Skeletal muscle cell (primary cell): Measurements from ENCODE around the gene GALK1.
A peak's percentile ranks its signal among the peaks of the same experiment; 100 is the strongest.

Source experiments
- DNase-seq: peaks from one replicate; pipeline ENCODE4 v3.0.0-alpha.2; 2010; ENCODE audit warnings: low read depth
- H3K4me3 ChIP-seq: 2 replicates; pipeline ENCODE4 v1.5.1; 2011; ENCODE audit warnings: low read depth, mild to moderate bottlenecking, control low read depth, low read length, moderate library complexity

GALK1 gene

GRCh38 chr17:75734674-75735294, 30.2 kb downstream of the GALK1 start:
- no peak for DNase-seq
- no peak overlapping the region for H3K4me3 ChIP-seq

- no peak for DNase-seq
- H3K4me3 ChIP-seq, result no peak overlapping the region
These were observed 31.5 kb downstream of the GALK1 start for GRCh38 chr17:75733471-75733870.

GRCh38 chr17:75731716-75732498, 33.1 kb downstream of the GALK1 start:
- DNase-seq, result no peak
- no peak overlapping the region for H3K4me3 ChIP-seq

- DNase-seq, result no peak
- no peak overlapping the region for H3K4me3 ChIP-seq
These were observed 33.8 kb downstream of the GALK1 start for GRCh38 chr17:75731086-75731715.

- no peak for DNase-seq
- no peak overlapping the region for H3K4me3 ChIP-seq
These were observed 34.9 kb downstream of the GALK1 start for GRCh38 chr17:75730065-75730464.

GRCh38 chr17:75729351-75729750, 35.6 kb downstream of the GALK1 start:
- DNase-seq, result no peak
- H3K4me3 ChIP-seq, result no peak overlapping the region

GRCh38 chr17:75727391-75727790, 37.6 kb downstream of the GALK1 start:
- DNase-seq, result no peak
- no peak overlapping the region for H3K4me3 ChIP-seq

GRCh38 chr17:75725504-75725903, 39.5 kb downstream of the GALK1 start:
- no peak for DNase-seq
- no peak overlapping the region for H3K4me3 ChIP-seq

- no peak for DNase-seq
- H3K4me3 ChIP-seq, result no peak overlapping the region
These were observed 40.7 kb downstream of the GALK1 start for GRCh38 chr17:75724016-75725003.

- no peak for DNase-seq
- no peak overlapping the region for H3K4me3 ChIP-seq
These were observed 41.6 kb downstream of the GALK1 start for GRCh38 chr17:75723171-75723930.

- no peak for DNase-seq
- H3K4me3 ChIP-seq, result no peak overlapping the region
These were observed 42.4 kb downstream of the GALK1 start for GRCh38 chr17:75722542-75723095.

- DNase-seq, result no peak
- no peak overlapping the region for H3K4me3 ChIP-seq
These were observed 42.9 kb downstream of the GALK1 start for GRCh38 chr17:75722076-75722475.

- no peak overlapping the region for H3K4me3 ChIP-seq
- no peak for DNase-seq
These were observed 43.5 kb downstream of the GALK1 start for GRCh38 chr17:75721463-75722011.

- peak within 1 kb of the TSS; percentile 24 for H3K4me3 ChIP-seq
- no peak for DNase-seq
These were observed 44.1 kb downstream of the GALK1 start, which contains the start of gene ITGB4 for GRCh38 chr17:75720656-75721462. Gene ITGB4 (plus strand): TSS chr17:75721459. CDS start chr17:75724704, 3,245 bp downstream.

- H3K4me3 ChIP-seq, result no peak overlapping the region
- DNase-seq, result no peak
These were observed 45.3 kb downstream of the GALK1 start for GRCh38 chr17:75719732-75720131.

GRCh38 chr17:75712446-75712845, 52.5 kb downstream of the GALK1 start:
- DNase-seq, result no peak
- no peak overlapping the region for H3K4me3 ChIP-seq
